Effector CD4-positive, alpha-beta T cell (primary cell): Measurements from ENCODE around the gene PTGER4.
"Not testable (repeated sequence)": the region's sequence is repeated elsewhere in the genome, so short reads cannot be mapped to it uniquely, and the experiment has no call there.

Source experiments
- DNase-seq: peaks from one replicate; pipeline ENCODE4 v3.0.0-alpha.2; 2020

Gene PTGER4

DNA sequence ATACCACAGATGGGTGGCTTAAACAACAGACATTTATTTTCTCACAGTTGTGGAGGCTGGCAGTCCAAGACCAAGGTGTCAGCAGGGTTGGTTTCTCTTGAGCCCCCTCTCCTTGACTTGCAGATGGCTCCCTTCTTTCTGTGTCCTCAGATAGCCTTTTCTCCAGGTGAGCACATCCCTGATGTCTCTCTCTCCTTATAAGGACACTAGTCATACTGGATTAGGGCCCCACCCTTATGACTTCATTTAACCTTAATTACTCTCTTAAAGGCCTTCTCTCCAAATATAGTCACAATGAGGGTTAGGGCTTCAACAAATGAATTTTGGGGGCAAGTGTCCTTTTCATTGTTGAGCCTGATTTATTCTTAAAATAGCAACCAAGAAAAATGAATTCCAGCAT lies 14.7 kb downstream of the PTGER4 start:
- no peak for DNase-seq

DNA sequence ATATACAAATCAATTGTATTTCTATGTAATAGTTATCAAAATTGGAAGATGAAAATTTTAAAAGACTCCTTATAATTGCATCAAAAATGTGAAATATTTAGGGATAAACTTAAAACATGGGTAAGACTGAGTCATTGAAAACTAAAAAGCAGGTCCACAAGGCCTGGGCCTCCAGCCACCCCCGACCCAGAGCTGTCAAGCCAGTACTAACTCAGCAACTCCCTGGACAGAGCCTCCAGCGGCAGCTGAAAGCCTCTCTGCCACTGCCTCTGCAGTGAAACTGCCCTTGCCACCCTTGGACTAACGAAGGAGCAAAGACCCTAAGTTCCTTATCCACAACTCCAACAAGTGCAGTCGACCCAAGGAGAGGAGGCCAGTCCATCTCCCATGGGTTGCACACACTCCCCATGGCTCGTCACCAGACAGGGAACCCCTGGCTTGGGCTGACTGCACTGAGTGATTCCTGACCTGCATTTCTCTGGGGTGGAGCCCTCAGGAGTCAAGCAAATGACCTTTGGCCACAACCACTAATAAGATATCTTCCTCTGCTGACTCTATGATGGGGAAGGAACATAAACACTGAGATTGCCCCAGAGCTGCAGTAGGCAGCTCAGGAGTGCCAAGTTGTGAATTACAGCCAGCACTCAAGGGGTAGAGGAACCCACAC lies 20.5 kb downstream of the PTGER4 start:
- DNase-seq = no peak

DNA sequence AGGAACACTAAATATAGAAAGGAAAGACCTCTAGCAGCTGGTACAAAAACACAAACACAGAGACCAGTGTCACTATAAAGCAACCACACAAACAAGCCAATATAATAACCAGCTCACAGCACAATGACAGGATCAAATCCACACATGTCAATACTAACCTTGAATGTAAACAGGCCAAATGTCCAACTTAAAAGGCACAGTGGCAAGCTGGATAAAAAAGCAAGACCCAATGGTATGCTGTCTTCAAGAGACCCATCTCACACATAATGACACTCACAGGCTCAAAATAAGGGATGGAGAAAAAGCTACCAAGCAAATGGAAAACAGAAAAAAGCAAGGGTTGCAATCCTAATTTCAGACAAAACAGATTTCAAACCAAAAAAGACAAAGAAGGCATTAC lies 22.3 kb downstream of the PTGER4 start:
- DNase-seq = not testable (repeated sequence)

- not testable (repeated sequence) for DNase-seq
Observed at GRCh38 chr5:40705484-40705883, 25.8 kb downstream of the PTGER4 start.

- DNase-seq = not testable (repeated sequence)
Observed at GRCh38 chr5:40710575-40710974, 30.9 kb downstream of the PTGER4 start.

GRCh38 chr5:40714001-40714400 lies 34.3 kb downstream of the PTGER4 start:
- no peak for DNase-seq

DNA sequence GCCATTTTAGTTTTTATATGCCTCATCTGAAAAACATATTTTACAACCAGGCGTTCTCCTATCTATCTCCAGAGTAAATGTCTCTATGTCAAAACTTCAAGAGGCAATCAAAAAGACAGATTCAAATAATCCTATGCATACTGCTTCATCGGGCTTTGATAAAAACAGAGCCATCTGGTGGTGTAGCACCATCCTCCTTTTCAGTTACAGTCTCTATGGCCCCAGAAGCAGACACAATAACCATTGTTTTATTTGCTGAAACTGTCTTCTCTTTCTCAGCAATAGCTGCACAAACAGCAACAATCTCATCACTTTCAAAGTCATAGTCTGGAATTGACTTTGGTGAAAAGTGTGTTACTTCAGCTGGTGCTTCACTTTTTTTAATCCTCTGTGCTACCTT lies 36.3 kb downstream of the PTGER4 start:
- no peak for DNase-seq

GRCh38 chr5:40716590-40716989 lies 36.9 kb downstream of the PTGER4 start:
- no peak for DNase-seq

DNA sequence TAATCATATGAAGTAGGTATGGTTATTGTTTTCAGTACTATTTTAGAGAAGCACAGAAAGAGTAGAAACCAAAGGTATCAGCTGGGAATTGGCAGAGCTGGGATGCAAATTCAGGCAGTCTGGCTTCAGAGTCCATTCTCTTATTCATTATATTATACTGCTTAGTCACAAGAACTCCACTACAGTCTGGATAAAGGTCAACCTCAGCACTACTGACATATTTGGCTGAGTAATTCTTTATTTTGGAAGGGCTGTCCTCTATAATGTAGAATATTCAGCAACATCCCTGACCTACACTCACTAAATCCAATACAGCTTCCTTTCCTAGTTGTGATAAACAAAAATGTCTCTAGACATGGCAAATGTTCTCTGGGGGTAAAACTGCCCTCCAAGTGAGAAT lies 37.6 kb downstream of the PTGER4 start:
- DNase-seq = no peak

GRCh38 chr5:40720069-40720468 lies 40.4 kb downstream of the PTGER4 start:
- no peak for DNase-seq

GRCh38 chr5:40722497-40722911 lies 42.8 kb downstream of the PTGER4 start:
- not testable (repeated sequence) for DNase-seq

DNA sequence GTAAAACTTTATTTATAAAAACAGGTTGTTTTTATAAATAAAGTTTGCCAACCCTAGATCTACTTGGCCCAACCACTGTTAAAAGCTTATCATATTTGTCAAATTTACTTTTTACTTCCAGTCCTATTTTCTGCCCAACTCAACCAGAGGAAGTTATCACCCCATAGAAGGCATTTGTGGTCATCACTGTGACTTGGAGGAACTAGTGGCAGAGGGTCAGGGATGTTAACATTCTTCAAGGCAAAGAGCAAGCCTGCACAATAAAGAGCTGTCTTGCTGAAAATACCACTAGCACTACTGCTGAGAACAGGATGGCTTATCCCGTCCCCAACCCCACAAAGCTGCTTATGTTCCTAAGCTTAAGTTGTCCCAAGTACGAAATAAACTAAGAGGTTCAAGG lies 53.7 kb downstream of the PTGER4 start:
- no peak for DNase-seq

- DNase-seq = no peak
Observed at GRCh38 chr5:40733879-40734563, 54.3 kb downstream of the PTGER4 start.

DNA sequence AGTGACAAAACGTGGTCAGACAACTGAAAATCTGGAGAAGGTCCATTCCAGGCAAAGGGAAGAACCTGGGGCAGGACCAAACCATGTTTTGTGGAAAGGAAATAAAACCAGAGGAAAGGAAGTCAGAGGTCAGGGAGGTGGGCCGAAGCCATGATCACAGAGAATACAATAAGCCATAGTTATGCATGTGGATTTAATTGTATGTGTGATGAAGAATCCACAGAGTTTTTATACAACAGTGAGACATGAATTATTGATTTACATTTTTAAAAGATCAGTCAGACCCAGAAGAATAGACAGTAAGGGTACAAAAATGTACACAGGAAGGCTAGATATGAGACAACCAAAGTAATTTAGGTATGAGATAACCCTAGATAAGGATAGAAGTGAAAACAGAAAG lies 55.3 kb downstream of the PTGER4 start:
- no peak for DNase-seq

- DNase-seq = no peak
Observed at GRCh38 chr5:40735609-40736008, 55.9 kb downstream of the PTGER4 start.

DNA sequence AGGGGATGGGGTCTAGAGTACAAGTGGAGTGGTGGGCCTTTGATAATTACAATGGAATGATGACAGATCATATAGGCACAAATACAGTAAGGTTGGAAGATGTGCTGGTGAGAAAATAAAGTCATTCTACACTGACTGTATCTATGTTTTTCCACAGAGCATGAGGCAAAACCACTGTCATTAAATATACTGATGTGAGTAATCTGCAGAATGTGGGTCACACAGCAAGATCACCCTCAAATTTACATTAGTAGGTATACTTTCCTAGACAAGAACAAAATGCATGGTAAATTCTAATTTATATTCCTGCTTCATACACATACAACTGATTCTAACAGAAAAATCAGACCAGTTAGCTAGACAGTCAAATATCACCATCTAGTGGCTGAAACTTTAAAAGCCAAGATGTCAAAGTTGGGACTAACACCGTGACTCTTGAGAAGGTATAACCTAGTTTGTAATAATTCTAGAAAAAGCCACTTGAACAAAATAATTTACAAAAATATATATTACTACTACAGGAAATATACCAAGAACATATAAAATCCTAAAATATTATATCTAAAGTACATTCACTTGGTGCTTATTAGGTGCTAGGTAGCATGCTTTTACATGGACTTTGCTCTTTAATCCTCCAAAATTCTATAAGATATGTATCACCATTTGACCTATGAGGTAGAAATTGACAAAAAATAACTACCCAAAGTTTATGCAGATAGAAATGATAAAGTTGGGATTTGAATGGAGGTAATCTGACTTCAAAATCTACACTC lies 56.6 kb downstream of the PTGER4 start:
- DNase-seq = no peak

- DNase-seq = no peak
Observed at GRCh38 chr5:40738502-40738901, 58.8 kb downstream of the PTGER4 start.
